VCaP (cell line): ENCODE measurements around the gene C20orf204.

Source experiments
- H3K27ac ChIP-seq: fragments of 450-650 bp; 2 replicates; pipeline ENCODE4 v1.5.1; 2017
- TF ChIP-seq, protein P1 (sequence below): fragments of 450-650 bp; conservative IDR thresholded peaks from 2 replicates; pipeline ENCODE4 v1.5.1; 2017; ENCODE audit warnings: mild to moderate bottlenecking, moderate library complexity

Gene C20orf204

DNA sequence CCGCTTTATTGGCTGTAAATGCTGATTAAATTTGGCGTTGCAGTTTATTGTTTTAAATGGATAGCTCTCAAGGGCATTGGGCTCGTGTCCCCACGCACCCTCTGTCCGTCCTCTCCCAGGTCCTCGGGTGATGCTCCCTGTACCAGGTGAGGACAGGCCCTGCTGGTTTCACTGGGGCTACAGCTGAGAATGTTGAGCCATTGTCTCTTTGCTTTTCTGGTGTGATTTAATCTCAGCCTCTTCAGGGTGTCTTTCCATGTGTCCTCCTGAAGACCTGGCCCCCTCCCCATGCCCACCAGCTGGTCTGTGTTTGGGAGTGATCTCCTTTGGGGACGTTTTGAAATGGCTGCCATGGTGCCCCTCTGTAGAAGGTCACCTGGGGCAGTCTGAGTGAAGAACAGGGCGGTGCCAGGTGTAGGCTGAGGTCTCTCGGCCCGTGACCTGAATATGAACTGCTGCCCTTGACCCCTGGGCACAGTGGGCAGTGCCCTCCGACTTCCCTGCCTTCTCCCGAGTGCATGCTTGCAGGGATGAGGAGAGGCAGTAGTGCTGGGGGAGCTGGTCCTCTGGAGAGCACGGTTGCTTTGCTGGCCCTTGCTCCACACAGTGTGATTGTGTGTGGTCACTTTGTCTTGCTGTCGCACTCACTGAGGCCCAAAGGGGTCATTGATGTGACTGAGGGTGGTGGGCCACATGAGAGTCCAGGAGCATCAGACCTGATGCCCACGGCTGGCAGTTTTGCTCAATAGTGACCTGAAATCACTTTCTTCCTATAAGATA, 12.4 kb upstream of the C20orf204 start:
- TF ChIP-seq, protein P1, sequence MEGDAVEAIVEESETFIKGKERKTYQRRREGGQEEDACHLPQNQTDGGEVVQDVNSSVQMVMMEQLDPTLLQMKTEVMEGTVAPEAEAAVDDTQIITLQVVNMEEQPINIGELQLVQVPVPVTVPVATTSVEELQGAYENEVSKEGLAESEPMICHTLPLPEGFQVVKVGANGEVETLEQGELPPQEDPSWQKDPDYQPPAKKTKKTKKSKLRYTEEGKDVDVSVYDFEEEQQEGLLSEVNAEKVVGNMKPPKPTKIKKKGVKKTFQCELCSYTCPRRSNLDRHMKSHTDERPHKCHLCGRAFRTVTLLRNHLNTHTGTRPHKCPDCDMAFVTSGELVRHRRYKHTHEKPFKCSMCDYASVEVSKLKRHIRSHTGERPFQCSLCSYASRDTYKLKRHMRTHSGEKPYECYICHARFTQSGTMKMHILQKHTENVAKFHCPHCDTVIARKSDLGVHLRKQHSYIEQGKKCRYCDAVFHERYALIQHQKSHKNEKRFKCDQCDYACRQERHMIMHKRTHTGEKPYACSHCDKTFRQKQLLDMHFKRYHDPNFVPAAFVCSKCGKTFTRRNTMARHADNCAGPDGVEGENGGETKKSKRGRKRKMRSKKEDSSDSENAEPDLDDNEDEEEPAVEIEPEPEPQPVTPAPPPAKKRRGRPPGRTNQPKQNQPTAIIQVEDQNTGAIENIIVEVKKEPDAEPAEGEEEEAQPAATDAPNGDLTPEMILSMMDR: no peak
- peak overlapping the region; percentile 54 for H3K27ac ChIP-seq

DNA sequence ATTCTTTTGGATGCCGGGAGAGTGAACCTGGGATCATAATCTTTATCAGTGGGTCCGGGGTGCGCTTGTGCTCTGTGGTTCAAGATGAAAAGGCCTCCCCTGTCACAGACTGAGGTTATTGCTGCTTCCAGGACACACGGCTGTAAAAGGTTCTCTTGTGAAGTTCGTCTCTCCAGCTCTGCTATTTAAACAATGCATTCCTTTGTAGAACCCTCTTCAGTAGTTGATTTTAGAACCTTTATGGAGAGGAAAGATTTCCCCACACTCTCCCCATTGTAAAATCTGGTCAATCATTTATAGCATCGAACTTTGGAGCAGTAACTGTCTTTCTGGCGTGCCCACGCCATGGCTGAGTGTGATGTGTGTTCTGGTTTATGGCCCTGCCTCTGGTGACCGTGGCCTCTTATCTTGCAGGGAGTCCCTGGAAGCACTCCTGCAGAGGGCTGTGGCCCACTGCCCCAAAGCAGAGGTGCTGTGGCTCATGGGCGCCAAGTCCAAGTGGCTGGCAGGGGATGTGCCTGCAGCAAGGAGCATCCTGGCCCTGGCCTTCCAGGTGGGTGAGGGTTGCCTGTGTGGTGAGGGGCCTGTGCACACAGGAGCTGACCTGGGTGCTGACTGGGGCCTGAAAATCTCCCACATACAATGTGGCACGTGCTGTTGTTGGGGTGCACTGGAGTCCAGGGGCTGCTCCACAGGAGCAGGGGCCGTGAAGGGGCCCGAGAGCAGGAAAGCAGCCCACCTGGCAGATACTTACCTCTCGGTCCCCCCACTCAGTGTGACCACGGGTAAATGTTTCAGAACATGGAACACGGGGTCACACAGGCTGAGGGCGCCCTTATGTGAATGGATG, 11.6 kb upstream of the C20orf204 start:
- TF ChIP-seq, protein P1: no peak
- peak overlapping the region; percentile 54 for H3K27ac ChIP-seq

DNA sequence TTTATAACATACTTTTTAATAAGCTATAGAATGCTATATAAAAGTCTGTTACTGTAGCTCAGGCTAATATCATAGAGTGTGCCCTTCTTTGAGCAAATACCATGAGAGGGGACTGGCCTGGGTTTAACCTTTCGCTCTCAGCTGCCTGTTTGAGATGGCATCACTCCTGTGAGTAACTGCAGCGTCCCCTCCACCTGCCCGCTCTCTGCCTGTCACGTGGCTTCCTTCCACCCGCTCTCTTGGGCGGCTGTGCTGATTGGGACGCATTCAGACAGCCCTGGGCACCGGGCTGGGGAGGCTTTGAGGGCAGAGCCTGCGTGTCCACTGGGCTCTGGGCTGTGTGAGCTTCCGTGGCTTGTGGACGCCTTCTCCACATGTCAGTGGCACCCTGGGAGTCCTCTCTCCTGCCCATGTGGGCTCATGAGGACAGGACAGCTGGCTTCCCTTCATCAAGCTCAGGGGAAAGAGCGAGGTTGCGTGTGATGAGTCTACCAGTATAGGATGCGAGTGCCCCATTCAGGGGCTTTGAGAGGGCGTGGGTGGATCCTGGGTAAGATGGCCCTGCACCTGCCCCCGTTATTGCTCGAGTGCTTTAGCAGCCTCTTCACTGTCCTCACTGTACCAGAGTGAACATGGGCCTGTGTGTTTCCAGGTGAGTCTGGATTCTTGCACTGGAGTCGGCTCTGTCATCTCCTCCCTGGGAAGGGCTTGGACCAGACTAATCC, 10.7 kb upstream of the C20orf204 start:
- H3K27ac ChIP-seq: peak overlapping the region; percentile 54
- TF ChIP-seq, protein P1: no peak

DNA sequence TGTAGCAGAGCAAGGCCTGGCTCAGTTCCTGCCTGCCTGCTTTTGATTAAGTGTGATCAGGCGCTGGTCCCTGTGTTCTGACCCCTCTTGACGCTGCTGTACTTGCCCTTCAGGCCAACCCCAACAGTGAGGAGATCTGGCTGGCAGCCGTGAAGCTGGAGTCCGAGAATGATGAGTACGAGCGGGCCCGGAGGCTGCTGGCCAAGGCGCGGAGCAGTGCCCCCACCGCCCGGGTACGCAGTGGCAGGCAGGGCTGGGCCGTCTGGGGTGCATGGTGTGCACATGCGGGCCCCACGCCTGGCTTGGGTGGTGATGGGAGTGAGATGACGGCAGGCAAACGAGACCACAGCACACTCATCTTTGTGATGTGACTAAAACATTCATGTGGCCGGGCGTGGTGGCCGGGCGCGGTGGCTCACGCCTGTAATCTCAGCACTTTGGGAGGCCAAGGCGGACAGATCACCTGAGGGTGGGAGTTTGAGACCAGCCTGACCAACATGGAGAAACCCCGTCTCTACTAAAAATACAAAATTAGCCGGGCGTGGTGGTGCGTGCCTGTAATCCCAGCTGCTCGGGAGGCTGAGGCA, 10.1 kb upstream of the C20orf204 start:
- TF ChIP-seq, protein P1: no peak
- no peak overlapping the region for H3K27ac ChIP-seq

DNA sequence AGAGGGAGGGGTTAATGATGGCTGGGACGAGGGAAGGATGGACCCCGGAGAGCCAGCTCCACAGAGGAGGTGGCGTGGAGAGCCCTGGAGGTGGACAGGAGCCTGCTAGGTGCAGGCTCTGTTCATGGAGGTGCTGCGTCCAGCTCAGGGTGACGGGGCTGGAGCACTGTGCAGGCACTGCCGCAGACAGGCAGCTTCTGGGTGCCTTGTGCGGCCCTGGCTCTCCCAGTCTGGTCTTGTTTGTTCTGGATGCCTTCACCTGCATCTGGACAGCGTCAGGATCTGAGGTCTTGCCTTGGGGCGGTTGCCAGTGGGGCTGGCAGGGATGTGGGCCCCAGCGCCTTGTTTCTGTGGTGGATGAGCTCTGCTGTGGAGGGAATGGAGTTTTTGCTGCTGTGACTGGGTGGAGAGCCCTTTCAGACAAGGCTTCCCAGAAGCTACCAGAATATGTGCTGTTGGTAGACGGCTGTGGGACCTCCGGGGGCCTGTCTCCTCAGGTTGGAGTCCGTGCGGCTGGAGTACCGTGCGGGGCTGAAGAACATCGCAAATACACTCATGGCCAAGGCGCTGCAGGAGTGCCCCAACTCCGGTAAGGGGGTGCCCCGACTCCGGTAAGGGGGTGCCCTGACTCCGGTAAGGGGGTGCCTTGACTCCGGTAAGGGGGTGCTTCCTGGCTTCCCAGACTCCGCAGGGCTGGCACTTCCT, 7.8 kb upstream of the C20orf204 start:
- TF ChIP-seq, protein P1: no peak

DNA sequence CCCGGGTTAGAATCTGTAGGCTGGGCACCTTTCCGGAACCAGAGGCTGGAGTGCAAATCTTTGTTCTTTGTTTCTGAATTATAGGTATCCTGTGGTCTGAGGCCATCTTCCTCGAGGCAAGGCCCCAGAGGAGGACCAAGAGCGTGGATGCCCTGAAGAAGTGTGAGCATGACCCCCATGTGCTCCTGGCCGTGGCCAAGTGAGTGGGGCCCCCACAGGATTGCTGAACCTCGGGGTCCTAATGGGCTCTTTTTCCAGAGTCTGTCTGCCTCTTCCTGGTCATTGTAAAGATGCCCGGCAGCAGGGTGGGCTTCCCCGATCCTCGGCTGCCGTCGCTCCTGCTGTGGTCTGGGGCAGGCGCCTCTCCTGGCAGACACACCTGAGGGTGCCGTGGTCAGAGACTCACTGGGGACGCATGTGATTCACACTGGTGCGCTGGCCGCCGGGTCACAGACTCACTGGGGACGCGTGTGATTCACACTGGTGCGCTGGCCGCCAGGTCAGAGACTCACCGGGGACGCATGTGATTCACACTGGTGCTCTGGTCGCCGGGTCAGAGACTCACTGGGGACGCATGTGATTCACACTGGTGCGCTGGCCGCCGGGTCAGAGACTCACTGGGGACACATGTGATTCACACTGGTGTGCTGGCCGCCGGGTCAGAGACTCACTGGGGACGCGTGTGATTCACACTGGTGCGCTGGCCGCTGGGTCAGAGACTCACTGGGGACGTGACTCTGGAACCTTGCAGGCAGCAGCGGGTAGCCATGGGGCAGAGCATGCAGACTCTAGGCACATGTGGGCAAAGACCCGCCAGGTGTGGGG, 6.5 kb upstream of the C20orf204 start:
- TF ChIP-seq, protein P1: no peak
- H3K27ac ChIP-seq: peak overlapping the region; percentile 59

More for the DNA sequence above, 7.8 kb upstream of the C20orf204 start:
- no peak overlapping the region; the same call in 1 of the 2 replicates for H3K27ac ChIP-seq
